Measurements from ENCODE around the gene NEK11. TPM values are rescaled to one million over a fixed set of nuclear protein-coding genes. Genes with fewer than 3 reads are reported as not detected.

Gene NEK11
- total RNA-seq (1 to 10 TPM; 6.4 to 9.7 TPM), total RNA-seq (7.9 to 11.0 reads per million in 2 donors)

- H3K9me3 ChIP-seq (ENCODE audit: control insufficient read depth, low read length, poor library complexity, severe bottlenecking): no peaks in the 10 kb centered on the region
- Mint-ChIP-seq H3K27me3 (no peaks in the 10 kb centered on the region), H3K4me1 (peaks cover 32% of the 10 kb centered on the region), H3K4me3 (peak within 1 kb of the TSS; percentile 92), H3K36me3 (ENCODE audit: low read depth) (peaks cover 8% of the 10 kb centered on the region), H3K27ac (peak within 1 kb of the TSS; percentile 96)
- DNase-seq (peak; percentile 82 to 93 (median 88)), ATAC-seq (peak; percentile 97)
Observed at GRCh38 chr3:131026321-131027151, at the start of gene NEK11, which contains the start of gene ASTE1. Gene NEK11 (plus strand): TSS chr3:131026877. CDS start chr3:131029709, 2,832 bp downstream. Gene ASTE1 (minus strand): TSS chr3:131026825. CDS start chr3:131025306, 1,519 bp downstream.

- no peaks in the 10 kb centered on the region for H3K9me3 ChIP-seq (ENCODE audit: control insufficient read depth, low read length, poor library complexity, severe bottlenecking)
- H3K27me3 Mint-ChIP-seq: no peaks in the 10 kb centered on the region
- no peak overlapping the region for H3K27ac Mint-ChIP-seq
- H3K4me1 Mint-ChIP-seq: no peaks in the 10 kb centered on the region
- no peak for DNase-seq
- no peak for ATAC-seq
- no peak overlapping the region for H3K4me3 Mint-ChIP-seq
- peaks cover 4% of the 10 kb centered on the region for H3K36me3 Mint-ChIP-seq (ENCODE audit: low read depth)
Observed at GRCh38 chr3:130979117-130979516, 47.6 kb upstream of the NEK11 start.

- DNase-seq: no peak
- H3K9me3 ChIP-seq (ENCODE audit: control insufficient read depth, low read length, poor library complexity, severe bottlenecking): no peaks in the 10 kb centered on the region
- Mint-ChIP-seq H3K27ac (no peak overlapping the region), H3K4me3 (no peak overlapping the region), H3K27me3 (no peaks in the 10 kb centered on the region), H3K4me1 (peaks cover 3% of the 10 kb centered on the region), H3K36me3 (ENCODE audit: low read depth) (peaks cover 4% of the 10 kb centered on the region)
- ATAC-seq: no peak
Observed at GRCh38 chr3:130981469-130981868, 45.2 kb upstream of the NEK11 start.

GRCh38 chr3:130990282-130990681 is 36.4 kb upstream of the NEK11 start:
- no peaks in the 10 kb centered on the region for H3K27me3 Mint-ChIP-seq
- H3K4me1 Mint-ChIP-seq: peaks cover 19% of the 10 kb centered on the region
- no peak overlapping the region for H3K4me3 Mint-ChIP-seq
- no peaks in the 10 kb centered on the region for H3K9me3 ChIP-seq (ENCODE audit: control insufficient read depth, low read length, poor library complexity, severe bottlenecking)
- ATAC-seq: no peak
- H3K27ac Mint-ChIP-seq: no peak overlapping the region
- DNase-seq: no peak
- peaks cover 17% of the 10 kb centered on the region for H3K36me3 Mint-ChIP-seq (ENCODE audit: low read depth)

GRCh38 chr3:130991126-130991525 is 35.6 kb upstream of the NEK11 start:
- DNase-seq: no peak
- ATAC-seq: no peak
- no peaks in the 10 kb centered on the region for H3K9me3 ChIP-seq (ENCODE audit: control insufficient read depth, low read length, poor library complexity, severe bottlenecking)
- no peaks in the 10 kb centered on the region for H3K27me3 Mint-ChIP-seq
- peak overlapping the region; percentile 83 for H3K27ac Mint-ChIP-seq
- H3K4me3 Mint-ChIP-seq: no peak overlapping the region
- H3K36me3 Mint-ChIP-seq (ENCODE audit: low read depth): peaks cover 16% of the 10 kb centered on the region
- H3K4me1 Mint-ChIP-seq: peaks cover 16% of the 10 kb centered on the region

- Mint-ChIP-seq H3K4me1 (peaks cover 16% of the 10 kb centered on the region), H3K27me3 (no peaks in the 10 kb centered on the region), H3K27ac (no peak overlapping the region), H3K4me3 (no peak overlapping the region), H3K36me3 (ENCODE audit: low read depth) (peaks cover 16% of the 10 kb centered on the region)
- ATAC-seq (no peak), DNase-seq (no peak)
- H3K9me3 ChIP-seq (ENCODE audit: control insufficient read depth, low read length, poor library complexity, severe bottlenecking): no peaks in the 10 kb centered on the region
Observed at GRCh38 chr3:130992344-130992743, 34.3 kb upstream of the NEK11 start.

GRCh38 chr3:130997289-130997688 is 29.4 kb upstream of the NEK11 start:
- H3K36me3 Mint-ChIP-seq (ENCODE audit: low read depth): peaks cover 3% of the 10 kb centered on the region
- no peaks in the 10 kb centered on the region for H3K27me3 Mint-ChIP-seq
- DNase-seq (no peak), ATAC-seq (no peak)
- H3K4me3 Mint-ChIP-seq: no peak overlapping the region
- H3K27ac Mint-ChIP-seq: no peak overlapping the region
- no peaks in the 10 kb centered on the region for H3K4me1 Mint-ChIP-seq
- H3K9me3 ChIP-seq (ENCODE audit: control insufficient read depth, low read length, poor library complexity, severe bottlenecking): no peaks in the 10 kb centered on the region

- peaks cover 8% of the 10 kb centered on the region for H3K36me3 Mint-ChIP-seq (ENCODE audit: low read depth)
- peaks cover 2% of the 10 kb centered on the region for H3K4me1 Mint-ChIP-seq
- H3K9me3 ChIP-seq (ENCODE audit: control insufficient read depth, low read length, poor library complexity, severe bottlenecking): no peaks in the 10 kb centered on the region
- H3K4me3 Mint-ChIP-seq: no peak overlapping the region
- no peaks in the 10 kb centered on the region for H3K27me3 Mint-ChIP-seq
- DNase-seq (no peak), ATAC-seq (no peak)
- no peak overlapping the region for H3K27ac Mint-ChIP-seq
Observed at GRCh38 chr3:131001071-131001470, 25.6 kb upstream of the NEK11 start.

- DNase-seq (no peak), ATAC-seq (no peak)
- Mint-ChIP-seq H3K4me1 (peaks cover 4% of the 10 kb centered on the region), H3K36me3 (ENCODE audit: low read depth) (peaks cover 8% of the 10 kb centered on the region), H3K27me3 (no peaks in the 10 kb centered on the region), H3K4me3 (no peak overlapping the region), H3K27ac (peak overlapping the region; percentile 61)
- H3K9me3 ChIP-seq (ENCODE audit: control insufficient read depth, low read length, poor library complexity, severe bottlenecking): no peaks in the 10 kb centered on the region
Observed at GRCh38 chr3:131004603-131005002, 22.1 kb upstream of the NEK11 start.

- peaks cover 7% of the 10 kb centered on the region for H3K4me1 Mint-ChIP-seq
- no peaks in the 10 kb centered on the region for H3K9me3 ChIP-seq (ENCODE audit: control insufficient read depth, low read length, poor library complexity, severe bottlenecking)
- H3K4me3 Mint-ChIP-seq: no peak overlapping the region
- peaks cover 12% of the 10 kb centered on the region for H3K36me3 Mint-ChIP-seq (ENCODE audit: low read depth)
- DNase-seq: no peak
- H3K27me3 Mint-ChIP-seq: no peaks in the 10 kb centered on the region
- no peak for ATAC-seq
- H3K27ac Mint-ChIP-seq: no peak overlapping the region
Observed at GRCh38 chr3:131007256-131007655, 19.4 kb upstream of the NEK11 start.

GRCh38 chr3:131007782-131008181 is 18.9 kb upstream of the NEK11 start:
- no peak for DNase-seq
- Mint-ChIP-seq H3K27me3 (no peaks in the 10 kb centered on the region), H3K4me3 (no peak overlapping the region), H3K4me1 (peaks cover 7% of the 10 kb centered on the region), H3K27ac (peak overlapping the region; percentile 19), H3K36me3 (ENCODE audit: low read depth) (peaks cover 12% of the 10 kb centered on the region)
- no peak for ATAC-seq
- H3K9me3 ChIP-seq (ENCODE audit: control insufficient read depth, low read length, poor library complexity, severe bottlenecking): no peaks in the 10 kb centered on the region

GRCh38 chr3:131008326-131008725 is 18.4 kb upstream of the NEK11 start:
- Mint-ChIP-seq H3K36me3 (ENCODE audit: low read depth) (peaks cover 12% of the 10 kb centered on the region), H3K27me3 (no peaks in the 10 kb centered on the region), H3K4me1 (peaks cover 7% of the 10 kb centered on the region), H3K4me3 (no peak overlapping the region), H3K27ac (peak overlapping the region; percentile 19)
- no peak for DNase-seq
- no peak for ATAC-seq
- H3K9me3 ChIP-seq (ENCODE audit: control insufficient read depth, low read length, poor library complexity, severe bottlenecking): no peaks in the 10 kb centered on the region

GRCh38 chr3:131009698-131010097 is 17.0 kb upstream of the NEK11 start:
- H3K4me1 Mint-ChIP-seq: peaks cover 5% of the 10 kb centered on the region
- H3K36me3 Mint-ChIP-seq (ENCODE audit: low read depth): peaks cover 10% of the 10 kb centered on the region
- H3K27me3 Mint-ChIP-seq: no peaks in the 10 kb centered on the region
- ATAC-seq: no peak
- no peak overlapping the region for H3K27ac Mint-ChIP-seq
- no peak for DNase-seq
- no peaks in the 10 kb centered on the region for H3K9me3 ChIP-seq (ENCODE audit: control insufficient read depth, low read length, poor library complexity, severe bottlenecking)
- H3K4me3 Mint-ChIP-seq: no peak overlapping the region

GRCh38 chr3:131018970-131019369 is 7.7 kb upstream of the NEK11 start:
- no peak for DNase-seq

More at GRCh38 chr3:131018970-131019369, 7.7 kb upstream of the NEK11 start:
- Mint-ChIP-seq H3K36me3 (ENCODE audit: low read depth) (peaks cover 6% of the 10 kb centered on the region), H3K27me3 (no peaks in the 10 kb centered on the region), H3K4me3 (no peak overlapping the region), H3K4me1 (peaks cover 29% of the 10 kb centered on the region), H3K27ac (no peak overlapping the region)
- no peak for ATAC-seq
- H3K9me3 ChIP-seq (ENCODE audit: control insufficient read depth, low read length, poor library complexity, severe bottlenecking): no peaks in the 10 kb centered on the region

Data from T-helper 17 cell (primary cell).